NCI-H345 treated with DMSO at 0.1 percent for 48 hours (cell line): ENCODE data around the gene TRPV3.
"Not testable (repeated sequence)": the region's sequence is repeated elsewhere in the genome, so short reads cannot be mapped to it uniquely, and the experiment has no call there.

Experiments
- DNase-seq: peaks from one replicate; lab custom pipeline; 2025; ENCODE audit not compliant: unreplicated experiment; lab: John Stamatoyannopoulos, UW

TRPV3 gene

DNA sequence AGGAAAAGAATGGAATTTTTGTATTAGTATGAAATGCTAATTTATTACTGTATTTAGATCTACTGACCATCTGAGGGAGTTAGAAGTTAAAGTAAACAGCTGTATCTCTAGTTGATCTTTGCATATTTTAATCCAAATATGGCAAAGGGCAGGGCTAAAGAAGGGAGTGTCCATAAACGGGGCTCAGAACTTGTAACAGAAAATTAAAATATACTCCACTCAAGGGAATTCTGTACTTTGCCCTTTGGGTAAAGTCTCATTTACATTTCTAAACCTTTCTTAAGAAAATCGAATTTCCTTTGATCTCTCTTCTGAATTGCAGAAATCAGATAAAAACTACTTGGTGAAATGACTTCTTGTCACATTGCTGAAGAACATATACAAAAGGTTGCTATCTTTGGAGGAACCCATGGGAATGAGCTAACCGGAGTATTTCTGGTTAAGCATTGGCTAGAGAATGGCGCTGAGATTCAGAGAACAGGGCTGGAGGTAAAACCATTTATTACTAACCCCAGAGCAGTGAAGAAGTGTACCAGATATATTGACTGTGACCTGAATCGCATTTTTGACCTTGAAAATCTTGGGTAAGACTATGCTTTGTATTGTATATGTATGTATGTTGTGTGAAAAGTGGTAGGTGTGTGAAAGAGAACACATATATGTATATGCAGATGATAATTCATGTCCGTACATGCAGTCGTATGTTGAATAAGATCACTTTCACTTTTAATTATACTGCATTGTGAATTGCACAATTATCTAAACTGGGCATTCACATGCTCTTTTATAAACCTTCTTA is 81.6 kb downstream of the TRPV3 start, which contains the start of gene ASPA:
Gene ASPA, plus strand, starts transcription at position 186 of the 799 bp plus-strand sequence. Its CDS starts 163 bp downstream, at position 349.
- no peak for DNase-seq

DNA sequence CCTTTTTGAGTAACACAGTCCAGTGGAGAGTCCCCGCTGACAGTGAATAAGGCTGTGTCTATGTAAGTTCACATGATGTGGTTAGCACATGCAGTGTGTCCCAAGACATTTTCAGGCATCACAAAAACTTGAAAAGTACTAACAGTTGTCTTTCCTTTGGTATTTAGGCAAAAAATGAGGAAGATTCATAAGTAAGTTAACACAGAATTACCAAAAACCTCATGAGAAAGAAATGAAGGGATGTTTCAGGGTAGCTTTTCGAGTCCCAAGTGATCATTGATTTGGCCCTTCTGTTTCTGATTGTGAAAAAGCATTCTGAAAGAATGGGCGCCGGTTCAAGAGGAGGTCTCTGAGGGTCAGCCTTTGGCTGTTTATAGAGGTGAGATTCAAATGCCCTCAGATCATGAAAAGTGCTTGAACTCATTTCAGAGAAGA is 82.3 kb downstream of the TRPV3 start:
- no peak for DNase-seq

DNA sequence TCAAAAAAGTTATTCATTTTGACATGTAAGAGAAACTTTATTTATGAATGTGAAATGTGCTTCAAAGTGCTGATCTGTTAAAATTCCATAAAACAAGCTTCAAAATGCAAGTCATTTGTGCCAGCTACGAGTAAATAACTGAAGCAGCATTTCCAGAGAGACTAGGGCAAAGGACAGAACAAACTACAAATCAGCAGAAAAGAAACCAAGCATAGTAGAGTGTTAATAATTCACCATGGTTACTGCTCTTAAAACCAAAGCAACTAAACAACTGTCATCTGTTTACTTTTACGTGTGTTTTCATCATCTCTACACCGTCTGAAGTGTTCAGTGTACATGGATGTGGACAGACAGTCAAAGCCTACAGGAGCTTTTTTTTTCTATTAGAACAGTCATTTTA is 83.4 kb downstream of the TRPV3 start:
- DNase-seq: no peak

DNA sequence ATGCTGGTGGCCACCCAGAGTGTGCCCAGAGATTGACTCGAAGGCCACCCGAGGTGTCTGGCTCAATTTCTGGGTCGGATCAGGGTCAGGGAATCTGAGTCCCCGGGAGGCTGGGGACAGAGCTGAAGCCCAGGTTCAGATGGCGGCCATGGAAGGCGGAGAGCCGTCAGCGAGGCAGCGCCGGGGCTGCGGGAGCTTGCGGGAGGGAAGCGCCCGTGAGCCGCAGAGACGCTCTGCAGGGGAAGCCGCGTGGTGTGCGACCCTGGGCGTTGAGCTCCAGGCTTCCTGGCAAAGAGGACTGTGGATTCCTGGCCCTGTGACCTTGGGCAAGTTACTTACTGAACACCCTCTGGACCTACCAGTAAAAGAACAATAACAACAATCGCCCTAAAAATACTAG is 85.5 kb downstream of the TRPV3 start:
- DNase-seq: no peak

DNA sequence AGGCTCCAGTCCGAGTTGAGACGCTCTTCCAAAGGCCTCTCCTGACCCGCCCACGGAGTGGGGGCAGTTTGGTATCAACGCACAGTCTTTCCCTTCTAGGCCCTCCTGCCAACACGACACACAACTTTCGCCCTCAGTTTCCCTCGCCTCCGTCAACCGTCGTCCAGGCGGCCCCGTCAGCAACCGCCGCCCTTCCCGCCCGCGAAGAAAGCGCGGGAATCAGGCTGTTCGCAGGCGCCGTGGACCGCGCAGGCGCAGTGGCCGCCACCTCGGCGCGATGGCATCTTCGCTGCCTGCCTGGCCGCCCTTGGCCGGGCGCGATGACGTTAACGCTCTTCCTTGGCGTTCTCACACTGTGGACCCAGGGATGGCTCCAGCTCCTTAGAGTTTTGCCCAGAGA is 86.0 kb downstream of the TRPV3 start, which contains the start of gene SPATA22:
Gene SPATA22, minus strand, starts transcription at position 221 of the 400 bp plus-strand sequence. CDS start 2,494 bp downstream, outside the sequence.
- DNase-seq: no peak

DNA sequence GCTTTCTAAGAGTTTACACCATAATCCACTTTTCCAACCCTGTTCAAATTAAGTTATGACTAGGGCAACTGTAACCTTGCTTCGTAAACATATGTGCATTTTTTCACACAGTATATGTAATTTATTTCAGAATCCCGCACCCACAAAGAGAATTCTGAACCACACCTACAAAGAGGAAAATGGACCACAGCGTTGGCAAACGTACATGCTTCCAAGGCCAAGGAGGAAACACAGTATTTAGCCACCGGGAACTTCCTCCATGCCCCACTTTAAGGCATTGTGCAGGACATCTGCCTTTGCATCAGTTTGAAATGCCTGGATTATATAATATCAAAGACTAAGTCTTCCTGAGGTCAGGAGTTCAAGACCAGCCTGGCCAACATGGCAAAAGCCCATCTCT is 88.1 kb downstream of the TRPV3 start:
- DNase-seq: no peak

DNA sequence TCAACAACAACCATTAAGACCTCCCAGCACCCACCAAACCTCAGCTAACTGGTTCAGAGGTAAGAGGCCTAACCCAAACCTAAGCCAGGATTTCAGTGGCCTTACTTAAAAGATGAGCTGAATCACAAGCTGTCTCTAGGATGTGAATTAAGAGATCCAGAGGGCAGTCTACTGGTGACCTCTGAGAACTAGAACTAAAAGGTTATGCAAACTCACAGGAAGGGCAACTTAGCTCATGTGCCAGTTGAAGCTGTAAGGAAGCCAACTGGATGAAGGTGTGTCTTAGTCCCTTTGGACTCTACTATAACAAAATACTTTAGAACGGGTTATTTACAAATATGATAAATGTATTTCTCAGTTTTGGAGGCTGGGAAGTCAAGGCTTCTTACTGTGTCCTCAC is 91.3 kb downstream of the TRPV3 start:
- DNase-seq: not testable (repeated sequence)
